Adrenal gland (tissue), 5 donors: ENCODE data around the gene FAXDC2.

Experiments used
- CTCF ChIP-seq, 6 experiments: fragments of 450-650 bp in 4 of 6; fragments of 200-600 bp in 2 of 6; sonication (generic) in 1 of 6; IDR thresholded peaks; 1 replicate in 5 of 6; 2 replicates in 1 of 6; pipeline versions ENCODE4 v1.5.1 to v1.8.0; 2016 to 2021; ENCODE audit warnings: antibody characterized with exemption in 6 of 6, mild to moderate bottlenecking in 2 of 6, moderate library complexity in 1 of 6
- POLR2A ChIP-seq, 2 donors: fragments of 450-650 bp; IDR thresholded peaks; one replicate each; pipeline ENCODE4 v1.6.1; 2017; ENCODE audit warnings: antibody characterized with exemption in 2 of 2, mild to moderate bottlenecking in 2 of 2, moderate library complexity in 1 of 2
- donor health status: DM: no; HTN: no; CAD: no.

- TF ChIP-seq CTCF (IDR thresholded peaks at IDR 0.05) = no peak
- TF ChIP-seq POLR2A (IDR thresholded peaks at IDR 0.05) = no peak
Observed at GRCh38 chr5:154893381-154893780, 43.0 kb upstream of the FAXDC2 start.
